Spleen (tissue), 11 donors: Measurements from ENCODE around the gene ZNF502. TPM values are rescaled to one million over a fixed set of nuclear protein-coding genes. Genes with fewer than 3 reads are reported as not detected.

Experiments used
- DNase-seq: peaks from one replicate; pipeline ENCODE4 v3.0.0-alpha.2; 2020
- H3K27ac ChIP-seq, 8 donors: fragments of 200-600 bp; sonication (generic) in 7 of 8; 1 replicate in 4 of 8; 2 replicates in 4 of 8; pipeline versions ENCODE4 v1.5.0 to v1.8.0; 2016 to 2021; ENCODE audit warnings: inconsistent platforms in 4 of 8, mild to moderate bottlenecking in 4 of 8, moderate library complexity in 1 of 8
- H3K27me3 ChIP-seq, 7 donors: fragments of 200-600 bp; sonication (generic) in 6 of 7; replicated peaks in 1 of 7; 1 replicate in 4 of 7; 2 replicates in 3 of 7; pipeline versions ENCODE4 v1.5.0 to v1.8.0; 2016 to 2021; ENCODE audit warnings: inconsistent platforms in 3 of 7, mild to moderate bottlenecking in 1 of 7
- H3K36me3 ChIP-seq, 6 donors: fragments of 200-600 bp; sonication (generic) in 5 of 6; 1 replicate in 4 of 6; 2 replicates in 2 of 6; pipeline versions ENCODE4 v1.5.0 to v1.8.0; 2016 to 2021; ENCODE audit warnings: inconsistent platforms in 2 of 6
- H3K4me1 ChIP-seq, 6 donors: fragments of 200-600 bp; sonication (generic) in 5 of 6; 1 replicate in 3 of 6; 2 replicates in 3 of 6; pipeline versions ENCODE4 v1.5.0 to v1.8.0; 2016 to 2021; ENCODE audit warnings: inconsistent platforms in 3 of 6
- H3K4me3 ChIP-seq, 8 donors: fragments of 200-600 bp; sonication (generic) in 7 of 8; 1 replicate in 4 of 8; 2 replicates in 4 of 8; pipeline versions ENCODE4 v1.5.0 to v1.8.0; 2016 to 2021; ENCODE audit warnings: inconsistent platforms in 4 of 8, mild to moderate bottlenecking in 4 of 8, moderate library complexity in 2 of 8
- H3K9me3 ChIP-seq, 8 donors: fragments of 200-600 bp; sonication (generic) in 7 of 8; 1 replicate in 4 of 8; 2 replicates in 4 of 8; pipeline versions ENCODE4 v1.5.0 to v1.8.0; 2016 to 2021; ENCODE audit warnings: inconsistent platforms in 4 of 8
- CTCF ChIP-seq, 11 experiments: fragments of 200-600 bp in 7 of 11; fragments of 450-650 bp in 4 of 11; sonication (generic) in 4 of 11; IDR thresholded peaks in 8 of 11; conservative IDR thresholded peaks in 3 of 11; 1 replicate in 7 of 11; 2 replicates in 4 of 11; pipeline versions ENCODE4 v1.4.0 to v1.8.0; 2016 to 2021; ENCODE audit warnings: antibody characterized with exemption in 11 of 11, inconsistent platforms in 4 of 11, mild to moderate bottlenecking in 1 of 11
- POLR2A ChIP-seq, 3 donors: fragments of 450-650 bp; IDR thresholded peaks; one replicate each; pipeline ENCODE4 v1.5.1; 2017; ENCODE audit warnings: antibody characterized with exemption in 3 of 3, mild to moderate bottlenecking in 1 of 3
- POLR2AphosphoS5 ChIP-seq, 3 donors: sonication (generic); formaldehyde crosslinking; IDR thresholded peaks; one replicate each; pipeline ENCODE4 v1.5.1; 2017; ENCODE audit warnings: antibody characterized with exemption in 3 of 3
- WGBS, 5 donors: extraction: QIAGEN DNeasy Blood & Tissue Kit in 3 of 5; methylation state at CpG; one replicate each; pipeline versions ENCODE4 v1.1.5 to v1.1.7; 2013 to 2018; 5-methylcytosine and 5-hydroxymethylcytosine counted together
- intact Hi-C: fragments of 100-400 bp; cut with DNase I; formaldehyde crosslinking; loops from one replicate; pipeline ENCODE4 v1.15.0; 2023; ENCODE audit warnings: low total_unique reads
- polyA plus RNA-seq, 3 donors: library from polyadenylated mRNA; stranded (reverse); fragments of 200-250 nt; gene quantifications; one replicate each; pipeline ENCODE4 v1.2.1, GENCODE V29; 2013
- total RNA-seq, 7 donors: library from RNA; depleted of rRNA in 3 of 7; stranded (reverse); fragments of >200 nt in 3 of 7; fragmentation: NEBNext Ultra II Directional in 4 of 7; extraction: Animal tissue kit (Norgen Biotek cat#: 25700) in 4 of 7; gene quantifications; one replicate each; pipeline versions ENCODE4 v1.1.0 to v1.2.1, GENCODE V29; 2016 to 2021
- donor health status: healthy with polysubstance abuse.
- donor health status: DM: no; HTN: no; CAD: no; lungs with moderate emphysema.
- donor health status: DM: no; HTN: no; CAD: no.
- donor health status: Bipolar disorder and iron deficiency.
- donor health status: healthy.
- donor health status: DM: no; HTN: no; CAD: no.
- donor health status: DM: yes; HTN: yes; CAD: no.

ZNF502 gene
- total and polyA plus RNA-seq, 10 donors, result 2.8 to 5.9 (median 4.2) TPM

GRCh38 chr3:44729384-44729910 lies 17.0 kb downstream of the ZNF502 start, which contains the start of gene ZNF501:
TSS of gene ZNF501 (plus strand) at chr3:44729635. CDS start at chr3:44734422, 4,787 bp downstream.
- Histone ChIP-seq H3K4me3 (peak within 1 kb of the TSS; percentile 46 to 82 (median 63)), H3K4me1 (peaks cover 0 to 18% (median 12%) of the 10 kb centered on the region in 6 donors), H3K27me3 (no peaks in the 10 kb centered on the region), H3K9me3 (peaks cover 38 to 99% (median 89%) of the 10 kb centered on the region in 8 donors), H3K27ac (peak within 1 kb of the TSS in 7 of 8 donors; percentile 3 to 73 (median 55)), H3K36me3 (peaks cover 14 to 41% (median 34%) of the 10 kb centered on the region in 6 donors)
- intact Hi-C loops, result no loop called here
- DNase-seq, result peak; percentile 97
- WGBS, 5 donors, result 1 to 5% (median 1%) methylated on average over 38 to 46 of the region's 46 CpGs
- TF ChIP-seq POLR2AphosphoS5 (IDR thresholded peaks at IDR 0.05) (peak; percentile 87 to 91 (median 91)), POLR2A (IDR thresholded peaks at IDR 0.05) (no peak), CTCF (IDR thresholded peaks at IDR 0.05 in 8 of 11, conservative IDR thresholded peaks at IDR 0.05 in 3 of 11) (no peak)

- Histone ChIP-seq H3K9me3 (peaks cover 60 to 100% (median 96%) of the 10 kb centered on the region in 8 donors), H3K27ac (no peak overlapping the region), H3K36me3 (peaks cover 14 to 63% (median 44%) of the 10 kb centered on the region in 6 donors), H3K4me3 (no peak overlapping the region), H3K4me1 (peaks cover 0 to 9% (median 8%) of the 10 kb centered on the region in 6 donors), H3K27me3 (no peaks in the 10 kb centered on the region)
- no peak for DNase-seq
- intact Hi-C loops, result no loop called here
- no peak for TF ChIP-seq CTCF (IDR thresholded peaks at IDR 0.05 in 8 of 11, conservative IDR thresholded peaks at IDR 0.05 in 3 of 11)
- TF ChIP-seq POLR2A (IDR thresholded peaks at IDR 0.05), result no peak
- no peak for TF ChIP-seq POLR2AphosphoS5 (IDR thresholded peaks at IDR 0.05)
- 90 to 94% (median 91%) methylated on average over 3 of the region's 3 CpGs for WGBS, 5 donors
Measured at GRCh38 chr3:44734646-44735168, 22.2 kb downstream of the ZNF502 start.

GRCh38 chr3:44761101-44761423 lies 48.6 kb downstream of the ZNF502 start:
- Histone ChIP-seq H3K27ac (peak overlapping the region; percentile 63 to 90 (median 84)), H3K4me1 (peaks cover 8 to 26% (median 21%) of the 10 kb centered on the region in 6 donors), H3K27me3 (no peaks in the 10 kb centered on the region), H3K4me3 (peak overlapping the region; percentile 68 to 94 (median 74)), H3K36me3 (peaks cover 0 to 37% (median 4%) of the 10 kb centered on the region in 6 donors), H3K9me3 (peaks cover 0 to 40% (median 25%) of the 10 kb centered on the region in 8 donors)
- no peak for DNase-seq
- 2 to 4% (median 3%) methylated on average over 12 to 15 of the region's 15 CpGs for WGBS, 5 donors
- intact Hi-C loops, result no loop called here
- TF ChIP-seq POLR2A (IDR thresholded peaks at IDR 0.05) (no peak), POLR2AphosphoS5 (IDR thresholded peaks at IDR 0.05) (no peak), CTCF (IDR thresholded peaks at IDR 0.05 in 8 of 11, conservative IDR thresholded peaks at IDR 0.05 in 3 of 11) (no peak)

GRCh38 chr3:44761424-44762169 lies 49.1 kb downstream of the ZNF502 start, which contains the start of the genes KIAA1143 and KIF15:
TSS of gene KIAA1143 (minus strand) at chr3:44761619. CDS start at chr3:44761602, 17 bp downstream.
TSS of gene KIF15 (plus strand) at chr3:44761794. CDS start at chr3:44761866, 72 bp downstream.
- DNase-seq, result peak; percentile 98
- peaks cover 8 to 26% (median 21%) of the 10 kb centered on the region in 6 donors for H3K4me1 ChIP-seq
- WGBS, 5 donors, result 0 to 1% (median 0%) methylated on average over 36 to 64 of the region's 64 CpGs
- peak within 1 kb of the TSS; percentile 68 to 94 (median 74) for H3K4me3 ChIP-seq
- H3K36me3 ChIP-seq, result peaks cover 0 to 37% (median 4%) of the 10 kb centered on the region in 6 donors
- peak within 1 kb of the TSS; percentile 63 to 90 (median 84) for H3K27ac ChIP-seq
- H3K9me3 ChIP-seq, result peaks cover 0 to 36% (median 21%) of the 10 kb centered on the region in 8 donors
- TF ChIP-seq POLR2A (IDR thresholded peaks at IDR 0.05) (peak in 2 of 3 donors; percentile 15 to 32), POLR2AphosphoS5 (IDR thresholded peaks at IDR 0.05) (peak; percentile 93 to 97 (median 95)), CTCF (IDR thresholded peaks at IDR 0.05 in 8 of 11, conservative IDR thresholded peaks at IDR 0.05 in 3 of 11) (peak in 2 of 11 experiments; percentile 27)
- intact Hi-C loops, result no loop called here
- H3K27me3 ChIP-seq, result no peaks in the 10 kb centered on the region
